Measurements from ENCODE around the gene RAB34. TPM values are rescaled to one million over a fixed set of nuclear protein-coding genes. Genes with fewer than 3 reads are reported as not detected.

Gene RAB34
- total RNA-seq, 2 donors from 2014 or later = 4.1 to 22.4 TPM

GRCh38 chr17:28714281-28714680 is 3.4 kb downstream of the RAB34 start:
- Mint-ChIP-seq H3K27ac (peak overlapping the region; percentile 52), H3K36me3 (ENCODE audit: low read depth) (no peaks in the 10 kb centered on the region), H3K9me3 (no peaks in the 10 kb centered on the region), H3K4me3 (no peak overlapping the region), H3K27me3 (peaks cover 7% of the 10 kb centered on the region), H3K4me1 (peaks cover 15% of the 10 kb centered on the region)
- no peak for ATAC-seq (replicated peaks)

- H3K27me3 Mint-ChIP-seq = peaks cover 7% of the 10 kb centered on the region
- peaks cover 5% of the 10 kb centered on the region for H3K4me1 Mint-ChIP-seq
- H3K4me3 Mint-ChIP-seq = peak overlapping the region; percentile 91
- no peak for ATAC-seq (replicated peaks)
- H3K9me3 Mint-ChIP-seq = no peaks in the 10 kb centered on the region
- no peaks in the 10 kb centered on the region for H3K36me3 Mint-ChIP-seq (ENCODE audit: low read depth)
- peak overlapping the region; percentile 74 for H3K27ac Mint-ChIP-seq
Observed at GRCh38 chr17:28712705-28713415, 4.8 kb downstream of the RAB34 start.

GRCh38 chr17:28712032-28712704 is 5.5 kb downstream of the RAB34 start:
- Mint-ChIP-seq H3K27me3 (peaks cover 7% of the 10 kb centered on the region), H3K4me1 (peaks cover 11% of the 10 kb centered on the region), H3K4me3 (peak overlapping the region; percentile 91), H3K9me3 (no peaks in the 10 kb centered on the region), H3K36me3 (ENCODE audit: low read depth) (no peaks in the 10 kb centered on the region), H3K27ac (peak overlapping the region; percentile 74)
- peak; percentile 56 for ATAC-seq (replicated peaks)

DNA sequence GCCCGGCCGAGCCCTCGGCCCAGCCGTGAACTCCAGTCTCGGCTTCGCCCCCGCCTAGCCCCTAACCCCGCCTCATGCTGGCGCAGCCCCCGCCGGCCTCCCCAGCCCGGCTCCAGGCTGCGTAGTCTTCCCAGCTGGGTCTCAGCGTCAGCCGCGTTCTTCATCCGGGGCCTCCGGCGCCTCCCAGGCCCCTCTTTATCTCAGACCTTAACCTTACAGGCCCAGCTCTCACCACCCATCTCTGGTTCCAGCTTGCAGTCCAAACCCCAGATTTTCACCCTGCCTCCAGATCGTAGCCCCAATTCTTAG is 6.0 kb downstream of the RAB34 start, which contains the start of gene PROCA1:
Gene PROCA1, minus strand, starts transcription at position 166 of the 309 bp plus-strand sequence. CDS start 228 bp downstream, outside the sequence.
- Mint-ChIP-seq H3K27ac (peak within 1 kb of the TSS; percentile 74), H3K27me3 (peaks cover 7% of the 10 kb centered on the region), H3K9me3 (no peaks in the 10 kb centered on the region), H3K4me1 (peaks cover 12% of the 10 kb centered on the region), H3K36me3 (ENCODE audit: low read depth) (no peaks in the 10 kb centered on the region), H3K4me3 (peak within 1 kb of the TSS; percentile 91)
- peak; percentile 50 for ATAC-seq (replicated peaks)

DNA sequence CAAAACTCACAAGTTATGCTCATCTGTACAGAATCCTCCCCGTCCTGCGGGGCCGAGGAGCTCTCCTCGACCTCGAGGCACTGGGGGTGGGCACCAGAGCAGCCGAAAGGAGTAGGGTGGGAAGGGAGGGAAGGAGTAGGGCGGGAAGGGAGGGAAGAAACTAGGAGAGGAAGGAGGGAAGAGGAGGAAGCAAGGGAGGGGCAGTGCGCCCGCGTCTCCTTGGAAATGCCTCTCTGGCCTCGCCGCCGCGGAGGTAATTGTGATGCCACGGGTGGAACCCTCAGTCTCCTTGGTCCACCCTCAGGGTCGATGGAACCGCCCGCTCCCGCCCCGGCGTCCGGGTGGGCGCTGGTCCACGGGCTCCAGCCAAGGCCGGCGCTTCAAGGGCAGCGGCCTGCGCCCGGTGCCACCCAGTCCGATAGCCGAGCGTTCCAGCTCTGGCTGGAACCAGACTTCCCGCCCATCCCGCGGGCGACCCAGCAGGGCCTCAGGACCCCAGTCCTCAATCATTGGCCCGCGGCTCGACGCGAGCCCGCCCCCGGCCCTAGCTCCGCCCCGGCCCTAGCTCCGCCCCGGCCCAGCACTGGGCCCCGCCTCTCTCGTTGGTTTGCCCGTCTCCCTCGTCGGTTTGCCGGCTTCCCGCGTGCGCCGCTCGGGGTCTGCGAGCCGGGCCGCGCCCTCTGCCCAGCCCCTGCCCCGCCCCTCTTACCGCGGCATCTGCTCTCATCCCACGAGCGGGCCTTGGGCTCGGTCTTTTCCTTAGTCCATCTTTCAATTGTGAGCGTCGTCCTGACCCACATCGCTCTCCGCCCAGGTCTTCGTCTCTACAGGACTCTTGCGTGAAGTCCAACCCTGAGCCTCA is 6.6 kb downstream of the RAB34 start:
- H3K36me3 Mint-ChIP-seq (ENCODE audit: low read depth) = peaks cover 1% of the 10 kb centered on the region
- H3K4me1 Mint-ChIP-seq = peaks cover 12% of the 10 kb centered on the region
- H3K9me3 Mint-ChIP-seq = no peaks in the 10 kb centered on the region
- ATAC-seq (replicated peaks) = peak; percentile 90
- H3K27ac Mint-ChIP-seq = peak overlapping the region; percentile 74
- H3K27me3 Mint-ChIP-seq = peaks cover 7% of the 10 kb centered on the region
- peak overlapping the region; percentile 91 for H3K4me3 Mint-ChIP-seq

- peak overlapping the region; percentile 51 for H3K27ac Mint-ChIP-seq
- no peak overlapping the region for H3K4me3 Mint-ChIP-seq
- peaks cover 9% of the 10 kb centered on the region for H3K4me1 Mint-ChIP-seq
- ATAC-seq (replicated peaks) = no peak
- H3K9me3 Mint-ChIP-seq = no peaks in the 10 kb centered on the region
- H3K36me3 Mint-ChIP-seq (ENCODE audit: low read depth) = peaks cover 32% of the 10 kb centered on the region
- H3K27me3 Mint-ChIP-seq = no peaks in the 10 kb centered on the region
Observed at GRCh38 chr17:28707339-28707720, 10.3 kb downstream of the RAB34 start.

DNA sequence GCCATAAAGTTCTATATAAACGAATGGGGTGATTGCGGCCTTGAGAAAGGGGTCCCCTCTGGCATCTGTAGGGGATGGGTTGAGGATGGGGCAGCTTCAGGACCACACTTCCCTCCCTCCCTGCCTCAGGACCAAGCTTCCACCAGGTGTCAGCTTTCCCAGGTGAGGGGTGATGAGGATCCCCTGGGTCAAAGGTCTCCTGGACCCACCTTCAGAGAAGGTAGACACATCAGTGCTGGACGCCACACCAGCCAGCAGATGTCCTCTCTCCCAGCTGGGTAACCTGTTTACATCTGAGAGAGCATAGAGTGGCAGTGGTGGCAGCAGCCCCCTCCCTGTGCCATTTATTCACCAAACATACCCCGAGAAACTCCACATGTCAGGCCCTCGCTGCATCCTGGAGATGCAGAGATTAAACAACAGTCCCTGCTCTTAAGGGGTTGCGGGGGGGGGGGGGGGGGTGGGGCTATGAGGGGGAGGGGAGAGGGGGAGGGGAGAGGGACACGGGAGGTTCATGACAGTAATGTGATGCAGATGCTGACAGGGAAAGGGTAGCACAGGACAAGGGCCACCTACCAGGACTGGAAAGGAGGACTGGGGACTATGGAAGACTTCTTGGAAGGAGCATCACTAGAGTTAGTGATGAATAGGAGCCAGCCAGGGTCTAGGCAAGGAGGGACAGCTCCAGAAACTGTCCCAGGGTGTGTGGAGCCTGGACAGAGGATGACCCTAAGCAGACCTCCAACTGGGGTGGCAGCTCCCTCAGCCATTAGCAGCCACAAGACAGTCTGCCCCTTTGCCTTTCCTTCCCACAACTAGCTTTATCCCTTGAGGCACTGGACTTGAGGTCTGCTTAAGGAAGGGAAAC is 11.0 kb downstream of the RAB34 start:
- Mint-ChIP-seq H3K36me3 (ENCODE audit: low read depth) (peaks cover 38% of the 10 kb centered on the region), H3K9me3 (no peaks in the 10 kb centered on the region), H3K4me3 (no peak overlapping the region), H3K27ac (peak overlapping the region; percentile 51), H3K4me1 (peaks cover 7% of the 10 kb centered on the region), H3K27me3 (no peaks in the 10 kb centered on the region)
- ATAC-seq (replicated peaks) = no peak

GRCh38 chr17:28705728-28706334 is 11.8 kb downstream of the RAB34 start:
- peaks cover 7% of the 10 kb centered on the region for H3K4me1 Mint-ChIP-seq
- no peaks in the 10 kb centered on the region for H3K27me3 Mint-ChIP-seq
- H3K9me3 Mint-ChIP-seq = no peaks in the 10 kb centered on the region
- no peak overlapping the region for H3K4me3 Mint-ChIP-seq
- ATAC-seq (replicated peaks) = no peak
- no peak overlapping the region for H3K27ac Mint-ChIP-seq
- H3K36me3 Mint-ChIP-seq (ENCODE audit: low read depth) = peaks cover 46% of the 10 kb centered on the region

DNA sequence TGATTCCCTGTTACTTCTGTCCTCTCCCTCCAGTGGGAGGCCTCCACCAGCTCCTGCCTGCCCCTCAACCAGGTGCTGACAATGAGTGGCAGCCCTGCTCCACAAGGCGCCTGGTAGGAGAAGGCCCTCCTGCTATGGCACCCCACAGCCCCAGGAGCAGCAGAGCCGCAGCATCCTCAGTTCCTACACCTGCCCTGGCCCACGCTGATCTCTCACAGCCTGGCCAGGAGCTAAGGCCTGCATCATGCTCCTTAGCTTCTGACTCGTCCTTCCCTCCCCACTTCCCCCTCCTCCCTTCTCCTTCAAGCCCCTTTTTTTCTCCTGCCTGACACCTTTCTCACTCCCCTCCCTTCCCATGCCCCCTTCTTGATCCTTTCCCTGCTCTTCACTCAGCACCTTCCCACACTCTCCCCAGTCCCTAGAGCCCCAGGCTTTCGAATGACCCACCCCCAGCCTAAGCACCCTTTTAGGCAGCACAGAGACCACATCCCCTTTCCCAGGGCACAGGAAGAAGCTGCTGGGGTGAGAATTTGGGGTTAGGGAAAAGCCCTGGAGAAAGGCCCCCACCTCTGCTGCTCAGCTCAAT is 12.5 kb downstream of the RAB34 start:
- no peaks in the 10 kb centered on the region for H3K27me3 Mint-ChIP-seq
- H3K27ac Mint-ChIP-seq = no peak overlapping the region
- no peaks in the 10 kb centered on the region for H3K9me3 Mint-ChIP-seq
- peaks cover 7% of the 10 kb centered on the region for H3K4me1 Mint-ChIP-seq
- ATAC-seq (replicated peaks) = no peak
- H3K36me3 Mint-ChIP-seq (ENCODE audit: low read depth) = peaks cover 53% of the 10 kb centered on the region
- no peak overlapping the region for H3K4me3 Mint-ChIP-seq

- Mint-ChIP-seq H3K36me3 (ENCODE audit: low read depth) (peaks cover 61% of the 10 kb centered on the region), H3K4me3 (no peak overlapping the region), H3K27ac (no peak overlapping the region), H3K27me3 (no peaks in the 10 kb centered on the region), H3K4me1 (peaks cover 7% of the 10 kb centered on the region), H3K9me3 (no peaks in the 10 kb centered on the region)
- ATAC-seq (replicated peaks) = no peak
Observed at GRCh38 chr17:28704219-28704858, 13.3 kb downstream of the RAB34 start.

GRCh38 chr17:28703552-28704218 is 14.0 kb downstream of the RAB34 start:
- Mint-ChIP-seq H3K36me3 (ENCODE audit: low read depth) (peaks cover 68% of the 10 kb centered on the region), H3K4me3 (no peak overlapping the region), H3K4me1 (peaks cover 7% of the 10 kb centered on the region), H3K27ac (no peak overlapping the region), H3K9me3 (no peaks in the 10 kb centered on the region), H3K27me3 (no peaks in the 10 kb centered on the region)
- no peak for ATAC-seq (replicated peaks)

- ATAC-seq (replicated peaks) = no peak
- Mint-ChIP-seq H3K9me3 (no peaks in the 10 kb centered on the region), H3K27ac (peak overlapping the region; percentile 71), H3K4me3 (no peak overlapping the region), H3K36me3 (ENCODE audit: low read depth) (peaks cover 77% of the 10 kb centered on the region), H3K4me1 (peaks cover 7% of the 10 kb centered on the region), H3K27me3 (no peaks in the 10 kb centered on the region)
Observed at GRCh38 chr17:28702752-28703150, 14.9 kb downstream of the RAB34 start.

All from activated T-helper 17 cell treated with anti-CD3 and anti-CD28 coated beads, Interleukin-2, amount 50 U/mL, for 72 hours (primary cell).